ENCODE results near the gene AGPS.

The AGPS gene

GRCh38 chr2:177474301-177474700 is 81.7 kb downstream of the AGPS start:
- no peaks in the 10 kb centered on the region; the same call in 1 of the 2 replicates for H3K36me3 ChIP-seq
- H3K27me3 ChIP-seq (ENCODE audit: insufficient read depth, low read depth, severe bottlenecking): no peaks in the 10 kb centered on the region
- no peak overlapping the region for H3K4me3 ChIP-seq (ENCODE audit: low read depth, low read length)
- no peak for DNase-seq
- H3K9me3 ChIP-seq (ENCODE audit: severe bottlenecking): no peaks in the 10 kb centered on the region
- no peak for TF ChIP-seq CTCF (IDR thresholded peaks at IDR 0.05; ENCODE audit: low read depth, low read length)
- no peak overlapping the region for H3K27ac ChIP-seq

GRCh38 chr2:177474998-177475397 is 82.4 kb downstream of the AGPS start:
- DNase-seq: no peak
- no peak overlapping the region for H3K4me3 ChIP-seq (ENCODE audit: low read depth, low read length)
- no peaks in the 10 kb centered on the region for H3K36me3 ChIP-seq
- H3K27me3 ChIP-seq (ENCODE audit: insufficient read depth, low read depth, severe bottlenecking): no peaks in the 10 kb centered on the region
- no peak overlapping the region for H3K27ac ChIP-seq
- no peaks in the 10 kb centered on the region for H3K9me3 ChIP-seq (ENCODE audit: severe bottlenecking)
- TF ChIP-seq CTCF (IDR thresholded peaks at IDR 0.05; ENCODE audit: low read depth, low read length): no peak

- no peak for TF ChIP-seq CTCF (IDR thresholded peaks at IDR 0.05; ENCODE audit: low read depth, low read length)
- H3K36me3 ChIP-seq: no peaks in the 10 kb centered on the region
- no peak overlapping the region for H3K27ac ChIP-seq
Measured at GRCh38 chr2:177476897-177477296, 84.3 kb downstream of the AGPS start.

GRCh38 chr2:177478029-177478428 is 85.5 kb downstream of the AGPS start:
- no peaks in the 10 kb centered on the region for H3K27me3 ChIP-seq (ENCODE audit: insufficient read depth, low read depth, severe bottlenecking)
- H3K9me3 ChIP-seq (ENCODE audit: severe bottlenecking): no peaks in the 10 kb centered on the region
- no peak for DNase-seq
- H3K27ac ChIP-seq: no peak overlapping the region
- H3K36me3 ChIP-seq: no peaks in the 10 kb centered on the region
- no peak overlapping the region for H3K4me3 ChIP-seq (ENCODE audit: low read depth, low read length)
- no peak for TF ChIP-seq CTCF (IDR thresholded peaks at IDR 0.05; ENCODE audit: low read depth, low read length)

More at GRCh38 chr2:177476897-177477296, 84.3 kb downstream of the AGPS start:
- Histone ChIP-seq H3K4me3 (ENCODE audit: low read depth, low read length) (no peak overlapping the region), H3K27me3 (ENCODE audit: insufficient read depth, low read depth, severe bottlenecking) (no peaks in the 10 kb centered on the region), H3K9me3 (ENCODE audit: severe bottlenecking) (no peaks in the 10 kb centered on the region)
- DNase-seq: no peak

- TF ChIP-seq CTCF (IDR thresholded peaks at IDR 0.05; ENCODE audit: low read depth, low read length): no peak
Measured at GRCh38 chr2:177478907-177479306, 86.3 kb downstream of the AGPS start.

GRCh38 chr2:177482195-177482594 is 89.6 kb downstream of the AGPS start:
- Histone ChIP-seq H3K4me3 (ENCODE audit: low read depth, low read length) (no peak overlapping the region), H3K9me3 (ENCODE audit: severe bottlenecking) (no peaks in the 10 kb centered on the region), H3K36me3 (peaks cover 3% of the 10 kb centered on the region; the same call in 1 of the 2 replicates), H3K27ac (no peak overlapping the region), H3K27me3 (ENCODE audit: insufficient read depth, low read depth, severe bottlenecking) (no peaks in the 10 kb centered on the region)
- no peak for DNase-seq
- TF ChIP-seq CTCF (IDR thresholded peaks at IDR 0.05; ENCODE audit: low read depth, low read length): no peak

More at GRCh38 chr2:177478907-177479306, 86.3 kb downstream of the AGPS start:
- H3K4me3 ChIP-seq (ENCODE audit: low read depth, low read length): no peak overlapping the region
- no peaks in the 10 kb centered on the region for H3K27me3 ChIP-seq (ENCODE audit: insufficient read depth, low read depth, severe bottlenecking)
- H3K9me3 ChIP-seq (ENCODE audit: severe bottlenecking): no peaks in the 10 kb centered on the region
- DNase-seq: no peak
- H3K36me3 ChIP-seq: peaks cover 3% of the 10 kb centered on the region; the same call in 1 of the 2 replicates
- no peak overlapping the region for H3K27ac ChIP-seq
